ENCODE data around the gene LSM4.

Gene LSM4

GRCh38 chr19:18322318-18322758 is 538 bp downstream of the LSM4 start:
- H3K9ac ChIP-seq (ENCODE audit: low read depth, low read length), result peak overlapping the region; percentile 94
- no peaks in the 10 kb centered on the region for H3K27me3 ChIP-seq (ENCODE audit: insufficient read depth, low read length)
- H3K4me1 ChIP-seq (ENCODE audit: insufficient read depth, low read length), result peaks cover 15% of the 10 kb centered on the region

GRCh38 chr19:18321734-18322102 is 1.2 kb downstream of the LSM4 start:
- peak overlapping the region; percentile 94; the same call in 1 of the 2 replicates for H3K9ac ChIP-seq (ENCODE audit: low read depth, low read length)
- H3K27ac ChIP-seq (ENCODE audit: low read length), result peak overlapping the region; percentile 10
- peak overlapping the region; percentile 85 for H3K4me3 ChIP-seq (ENCODE audit: low read length)
- H3K4me1 ChIP-seq (ENCODE audit: insufficient read depth, low read length), result peaks cover 15% of the 10 kb centered on the region
- no peaks in the 10 kb centered on the region for H3K9me3 ChIP-seq (ENCODE audit: insufficient read depth, low read depth, low read length)
- no peaks in the 10 kb centered on the region for H3K36me3 ChIP-seq (ENCODE audit: insufficient read depth, low read depth, low read length)
- H3K27me3 ChIP-seq (ENCODE audit: insufficient read depth, low read length), result no peaks in the 10 kb centered on the region

More at GRCh38 chr19:18322318-18322758, 538 bp downstream of the LSM4 start:
- H3K27ac ChIP-seq (ENCODE audit: low read length), result peak overlapping the region; percentile 59
- peak overlapping the region; percentile 85 for H3K4me3 ChIP-seq (ENCODE audit: low read length)
- H3K9me3 ChIP-seq (ENCODE audit: insufficient read depth, low read depth, low read length), result no peaks in the 10 kb centered on the region
- no peaks in the 10 kb centered on the region for H3K36me3 ChIP-seq (ENCODE audit: insufficient read depth, low read depth, low read length)

- no peak overlapping the region for H3K27ac ChIP-seq (ENCODE audit: low read length)
- peak overlapping the region; percentile 94; the same call in 1 of the 2 replicates for H3K9ac ChIP-seq (ENCODE audit: low read depth, low read length)
- no peaks in the 10 kb centered on the region for H3K27me3 ChIP-seq (ENCODE audit: insufficient read depth, low read length)
- peak overlapping the region; percentile 85; the same call in 1 of the 2 replicates for H3K4me3 ChIP-seq (ENCODE audit: low read length)
- peaks cover 15% of the 10 kb centered on the region for H3K4me1 ChIP-seq (ENCODE audit: insufficient read depth, low read length)
- H3K36me3 ChIP-seq (ENCODE audit: insufficient read depth, low read depth, low read length), result no peaks in the 10 kb centered on the region
- H3K9me3 ChIP-seq (ENCODE audit: insufficient read depth, low read depth, low read length), result no peaks in the 10 kb centered on the region
Observed at GRCh38 chr19:18320865-18321733, 1.8 kb downstream of the LSM4 start.

GRCh38 chr19:18319591-18320135 is 3.2 kb downstream of the LSM4 start:
- peaks cover 11% of the 10 kb centered on the region; the same call in 1 of the 2 replicates for H3K36me3 ChIP-seq (ENCODE audit: insufficient read depth, low read depth, low read length)
- H3K27me3 ChIP-seq (ENCODE audit: insufficient read depth, low read length), result no peaks in the 10 kb centered on the region
- no peak overlapping the region for H3K9ac ChIP-seq (ENCODE audit: low read depth, low read length)
- no peak overlapping the region for H3K4me3 ChIP-seq (ENCODE audit: low read length)
- no peak overlapping the region for H3K27ac ChIP-seq (ENCODE audit: low read length)
- H3K4me1 ChIP-seq (ENCODE audit: insufficient read depth, low read length), result peaks cover 15% of the 10 kb centered on the region
- H3K9me3 ChIP-seq (ENCODE audit: insufficient read depth, low read depth, low read length), result no peaks in the 10 kb centered on the region

DNA sequence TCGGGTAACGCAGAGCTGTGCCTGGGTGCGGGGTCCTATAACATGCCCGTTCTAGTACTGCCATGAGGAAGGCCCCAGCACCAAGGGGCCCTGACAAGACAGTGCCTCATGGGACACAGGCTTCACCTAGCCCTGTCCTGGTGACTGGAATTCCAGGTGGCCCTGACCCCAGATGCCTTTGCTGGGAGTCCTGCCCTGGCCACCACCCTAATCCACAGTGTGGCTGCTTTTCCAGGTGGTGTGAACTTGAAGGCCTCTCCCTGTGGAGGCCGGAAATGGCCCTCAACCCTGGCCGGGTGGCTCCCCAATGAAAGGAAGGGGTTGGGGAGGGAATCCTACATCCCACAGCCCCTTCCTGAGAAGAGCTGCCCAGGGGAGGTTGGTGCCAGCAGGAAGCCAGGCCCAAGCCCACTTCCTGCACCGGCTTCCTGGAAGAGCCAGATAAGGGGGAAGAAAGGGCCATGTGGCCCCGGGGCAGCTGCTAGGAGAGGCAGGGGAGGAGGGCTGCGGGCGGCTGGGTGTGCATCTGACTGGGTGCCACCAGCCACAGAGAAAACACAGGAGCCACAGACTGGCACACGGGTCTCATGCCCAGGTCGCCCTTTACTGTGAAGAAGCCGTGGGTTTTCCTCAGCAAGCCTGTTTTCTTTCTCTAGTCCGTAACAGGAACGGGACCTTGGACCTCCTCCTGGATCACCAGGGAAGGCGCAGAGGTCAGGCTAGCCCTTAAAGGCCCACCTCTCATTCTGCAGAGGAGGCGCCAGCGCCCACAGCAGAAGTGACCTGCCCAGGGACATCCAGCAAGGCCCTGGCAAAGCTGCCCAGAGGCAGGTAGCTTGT is 4.7 kb downstream of the LSM4 start:
- H3K27me3 ChIP-seq (ENCODE audit: insufficient read depth, low read length), result no peaks in the 10 kb centered on the region
- H3K4me3 ChIP-seq (ENCODE audit: low read length), result no peak overlapping the region
- H3K9me3 ChIP-seq (ENCODE audit: insufficient read depth, low read depth, low read length), result no peaks in the 10 kb centered on the region
- H3K9ac ChIP-seq (ENCODE audit: low read depth, low read length), result no peak overlapping the region
- peaks cover 26% of the 10 kb centered on the region for H3K36me3 ChIP-seq (ENCODE audit: insufficient read depth, low read depth, low read length)
- peaks cover 9% of the 10 kb centered on the region for H3K4me1 ChIP-seq (ENCODE audit: insufficient read depth, low read length)
- no peak overlapping the region for H3K27ac ChIP-seq (ENCODE audit: low read length)

DNA sequence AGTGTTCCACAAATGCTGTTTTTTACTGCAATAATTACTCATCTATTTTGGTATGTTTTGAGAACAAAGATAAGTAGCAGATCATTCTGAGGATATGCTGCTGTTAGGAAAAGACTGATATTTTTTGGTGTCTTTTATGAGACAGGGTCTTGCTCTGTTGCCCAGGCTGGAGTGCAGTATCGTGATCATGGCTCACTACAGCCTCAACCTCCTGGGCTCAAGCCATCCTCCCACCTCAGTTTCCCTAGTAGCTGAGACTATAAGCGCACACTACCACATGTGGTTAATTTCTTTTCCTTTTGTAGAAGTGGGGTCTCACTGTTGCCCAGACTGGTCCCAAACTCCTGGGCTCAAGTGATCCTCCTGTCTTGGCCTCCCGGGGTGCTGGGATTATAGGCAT is 9.5 kb downstream of the LSM4 start:
- H3K27me3 ChIP-seq (ENCODE audit: insufficient read depth, low read length), result no peaks in the 10 kb centered on the region
- no peak overlapping the region for H3K4me3 ChIP-seq (ENCODE audit: low read length)
- H3K9me3 ChIP-seq (ENCODE audit: insufficient read depth, low read depth, low read length), result no peaks in the 10 kb centered on the region
- H3K9ac ChIP-seq (ENCODE audit: low read depth, low read length), result no peak overlapping the region
- no peaks in the 10 kb centered on the region for H3K4me1 ChIP-seq (ENCODE audit: insufficient read depth, low read length)
- H3K36me3 ChIP-seq (ENCODE audit: insufficient read depth, low read depth, low read length), result peaks cover 74% of the 10 kb centered on the region
- no peak overlapping the region for H3K27ac ChIP-seq (ENCODE audit: low read length)

DNA sequence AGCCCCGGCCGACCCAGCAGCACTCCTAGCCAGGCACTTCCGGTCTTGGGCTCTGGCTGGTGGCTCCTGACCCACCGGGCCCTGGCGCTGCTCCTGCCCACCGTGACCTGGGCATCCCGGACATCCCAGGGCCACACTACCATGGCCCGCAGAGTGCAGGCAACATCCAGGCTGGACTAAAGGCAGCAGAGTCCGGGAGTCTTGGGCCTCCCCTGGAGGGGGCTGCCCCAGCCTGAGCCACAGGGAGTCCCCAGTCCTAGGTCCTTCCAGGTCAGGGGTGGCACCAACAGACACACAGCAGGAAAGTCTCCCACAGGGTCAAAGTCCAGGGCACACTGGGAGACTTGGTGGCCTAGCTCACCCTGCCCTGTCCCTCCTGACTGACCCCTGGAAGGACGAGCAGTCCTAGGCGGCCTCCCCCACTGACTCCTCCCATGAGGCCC is 10.8 kb downstream of the LSM4 start:
- Histone ChIP-seq H3K4me1 (ENCODE audit: insufficient read depth, low read length) (no peaks in the 10 kb centered on the region), H3K27ac (ENCODE audit: low read length) (no peak overlapping the region), H3K9ac (ENCODE audit: low read depth, low read length) (no peak overlapping the region), H3K36me3 (ENCODE audit: insufficient read depth, low read depth, low read length) (peaks cover 87% of the 10 kb centered on the region), H3K9me3 (ENCODE audit: insufficient read depth, low read depth, low read length) (no peaks in the 10 kb centered on the region), H3K27me3 (ENCODE audit: insufficient read depth, low read length) (no peaks in the 10 kb centered on the region), H3K4me3 (ENCODE audit: low read length) (no peak overlapping the region)

GRCh38 chr19:18311502-18312091 is 11.3 kb downstream of the LSM4 start:
- Histone ChIP-seq H3K27me3 (ENCODE audit: insufficient read depth, low read length) (no peaks in the 10 kb centered on the region), H3K4me3 (ENCODE audit: low read length) (no peak overlapping the region), H3K27ac (ENCODE audit: low read length) (no peak overlapping the region), H3K9ac (ENCODE audit: low read depth, low read length) (no peak overlapping the region), H3K4me1 (ENCODE audit: insufficient read depth, low read length) (no peaks in the 10 kb centered on the region), H3K9me3 (ENCODE audit: insufficient read depth, low read depth, low read length) (no peaks in the 10 kb centered on the region), H3K36me3 (ENCODE audit: insufficient read depth, low read depth, low read length) (peaks cover 92% of the 10 kb centered on the region)

- Histone ChIP-seq H3K27ac (ENCODE audit: low read length) (no peak overlapping the region), H3K9ac (ENCODE audit: low read depth, low read length) (no peak overlapping the region), H3K36me3 (ENCODE audit: insufficient read depth, low read depth, low read length) (peaks cover 97% of the 10 kb centered on the region), H3K4me3 (ENCODE audit: low read length) (no peak overlapping the region), H3K27me3 (ENCODE audit: insufficient read depth, low read length) (no peaks in the 10 kb centered on the region), H3K4me1 (ENCODE audit: insufficient read depth, low read length) (no peaks in the 10 kb centered on the region), H3K9me3 (ENCODE audit: insufficient read depth, low read depth, low read length) (no peaks in the 10 kb centered on the region)
Observed at GRCh38 chr19:18310966-18311365, 11.9 kb downstream of the LSM4 start.

DNA sequence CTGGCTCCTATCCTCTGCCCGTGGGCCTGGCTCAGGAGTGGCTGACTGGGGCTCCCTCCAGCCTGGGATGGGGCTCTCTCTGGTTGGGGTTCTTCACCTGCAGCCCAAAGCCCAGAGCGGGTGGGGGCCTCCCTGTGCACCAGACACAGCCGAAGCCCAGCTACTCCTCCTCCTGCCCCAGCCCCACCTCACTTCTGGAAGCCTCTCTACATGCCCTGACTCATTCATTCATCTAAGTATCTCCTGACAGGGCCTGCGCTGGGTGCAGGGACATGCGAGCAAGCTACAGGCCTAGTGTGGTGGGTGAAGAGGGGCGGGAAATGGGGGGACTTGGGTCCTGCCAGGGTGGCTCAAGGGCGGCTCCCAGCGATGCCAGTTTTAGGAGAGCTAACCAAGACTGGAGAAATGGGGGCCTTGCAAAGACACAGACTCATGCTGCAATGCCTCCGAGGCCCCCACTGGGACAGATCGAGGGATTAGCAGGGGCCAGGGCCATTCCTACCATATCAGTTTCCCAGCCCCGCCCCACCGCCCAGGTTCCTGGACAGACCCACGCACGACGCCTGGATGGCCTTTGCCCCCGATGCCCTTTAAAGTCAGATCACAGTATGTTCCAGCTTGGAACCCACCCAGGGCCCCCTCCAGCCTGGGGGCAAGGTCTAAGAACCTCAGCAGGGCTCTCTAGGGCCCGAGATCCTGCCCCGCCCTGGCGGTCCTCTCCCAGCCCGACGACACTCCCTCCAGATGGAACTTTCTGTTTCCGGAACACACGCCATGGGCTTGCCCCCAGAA is 12.6 kb downstream of the LSM4 start:
- Histone ChIP-seq H3K27me3 (ENCODE audit: insufficient read depth, low read length) (no peaks in the 10 kb centered on the region), H3K36me3 (ENCODE audit: insufficient read depth, low read depth, low read length) (peaks cover 90% of the 10 kb centered on the region), H3K9ac (ENCODE audit: low read depth, low read length) (no peak overlapping the region), H3K4me3 (ENCODE audit: low read length) (no peak overlapping the region), H3K9me3 (ENCODE audit: insufficient read depth, low read depth, low read length) (no peaks in the 10 kb centered on the region), H3K4me1 (ENCODE audit: insufficient read depth, low read length) (peaks cover under 1% of the 10 kb centered on the region; the same call in 1 of the 2 replicates), H3K27ac (ENCODE audit: low read length) (no peak overlapping the region)
